Measurements from ENCODE around the gene BRIX1. TPM values are rescaled to one million over a fixed set of nuclear protein-coding genes. Genes with fewer than 3 reads are reported as not detected.
"Not testable (repeated sequence)": the region's sequence is repeated elsewhere in the genome, so short reads cannot be mapped to it uniquely, and the experiment has no call there.

The BRIX1 gene
- total RNA-seq, 1 experiment from 2014 or later, result 93.3 TPM

GRCh38 chr5:34967540-34967939, 52.0 kb downstream of the BRIX1 start:
- POLR2A ChIA-PET (ENCODE audit: low non-redundant PET), result no interaction called here
- Histone ChIP-seq H3K27ac (ENCODE audit: low read depth, low read length, poor library complexity, severe bottlenecking) (no peak overlapping the region), H3K9me3 (ENCODE audit: low read depth, low read length, poor library complexity, severe bottlenecking) (peaks cover 4% of the 10 kb centered on the region), H3K4me1 (ENCODE audit: insufficient read depth, low read length, poor library complexity, severe bottlenecking) (no peaks in the 10 kb centered on the region), H3K4me3 (ENCODE audit: low read depth, low read length, poor library complexity, severe bottlenecking) (no peak overlapping the region), H3K36me3 (ENCODE audit: insufficient read depth, low read length, poor library complexity, severe bottlenecking) (no peaks in the 10 kb centered on the region), H3K27me3 (replicated peaks; ENCODE audit: insufficient read depth, low read depth, low read length, poor library complexity) (no peaks in the 10 kb centered on the region)
- no peak for DNase-seq (ENCODE audit: low spot score)
- no peak for TF ChIP-seq EZH2 (IDR thresholded peaks at IDR 0.05; ENCODE audit: borderline replicate concordance, low read depth, low read length, poor library complexity, severe bottlenecking)
- TF ChIP-seq CTCF (conservative IDR thresholded peaks at IDR 0.05; ENCODE audit: low read depth, low read length), result no peak
- CTCF ChIA-PET, result interaction anchor here (0.5 kb wide), 1 partner anchor 36 kb away, joined by 4 read pairs; no protein-coding TSS in a partner anchor
- intact Hi-C loops (cut with micrococcal nuclease; ENCODE audit: unreplicated experiment), result no loop called here
- no TSS peak for BruUV-seq (replicated peaks)

GRCh38 chr5:34968258-34968657, 52.7 kb downstream of the BRIX1 start:
- Histone ChIP-seq H3K9me3 (ENCODE audit: low read depth, low read length, poor library complexity, severe bottlenecking) (peaks cover 4% of the 10 kb centered on the region), H3K27ac (ENCODE audit: low read depth, low read length, poor library complexity, severe bottlenecking) (no peak overlapping the region), H3K36me3 (ENCODE audit: insufficient read depth, low read length, poor library complexity, severe bottlenecking) (no peaks in the 10 kb centered on the region), H3K27me3 (replicated peaks; ENCODE audit: insufficient read depth, low read depth, low read length, poor library complexity) (no peaks in the 10 kb centered on the region), H3K4me1 (ENCODE audit: insufficient read depth, low read length, poor library complexity, severe bottlenecking) (no peaks in the 10 kb centered on the region), H3K4me3 (ENCODE audit: low read depth, low read length, poor library complexity, severe bottlenecking) (no peak overlapping the region)
- no peak for DNase-seq (ENCODE audit: low spot score)
- POLR2A ChIA-PET (ENCODE audit: low non-redundant PET), result no interaction called here
- intact Hi-C loops (cut with micrococcal nuclease; ENCODE audit: unreplicated experiment), result no loop called here
- TF ChIP-seq CTCF (conservative IDR thresholded peaks at IDR 0.05; ENCODE audit: low read depth, low read length), result no peak
- no peak for TF ChIP-seq EZH2 (IDR thresholded peaks at IDR 0.05; ENCODE audit: borderline replicate concordance, low read depth, low read length, poor library complexity, severe bottlenecking)
- CTCF ChIA-PET, result no interaction called here
- no TSS peak for BruUV-seq (replicated peaks)

- Histone ChIP-seq H3K27me3 (replicated peaks; ENCODE audit: insufficient read depth, low read depth, low read length, poor library complexity) (no peaks in the 10 kb centered on the region), H3K27ac (ENCODE audit: low read depth, low read length, poor library complexity, severe bottlenecking) (no peak overlapping the region), H3K36me3 (ENCODE audit: insufficient read depth, low read length, poor library complexity, severe bottlenecking) (no peaks in the 10 kb centered on the region), H3K4me1 (ENCODE audit: insufficient read depth, low read length, poor library complexity, severe bottlenecking) (no peaks in the 10 kb centered on the region), H3K4me3 (ENCODE audit: low read depth, low read length, poor library complexity, severe bottlenecking) (no peak overlapping the region), H3K9me3 (ENCODE audit: low read depth, low read length, poor library complexity, severe bottlenecking) (peaks cover 2% of the 10 kb centered on the region)
- no peak for TF ChIP-seq CTCF (conservative IDR thresholded peaks at IDR 0.05; ENCODE audit: low read depth, low read length)
- POLR2A ChIA-PET (ENCODE audit: low non-redundant PET), result no interaction called here
- intact Hi-C loops (cut with micrococcal nuclease; ENCODE audit: unreplicated experiment), result no loop called here
- CTCF ChIA-PET, result no interaction called here
- DNase-seq (ENCODE audit: low spot score), result no peak
- BruUV-seq (replicated peaks), result no TSS peak
Observed at GRCh38 chr5:34970552-34970951, 55.0 kb downstream of the BRIX1 start.

- CTCF ChIA-PET; intact Hi-C loops (cut with micrococcal nuclease; ENCODE audit: unreplicated experiment); POLR2A ChIA-PET (ENCODE audit: low non-redundant PET); H3K36me3 ChIP-seq (ENCODE audit: insufficient read depth, low read length, poor library complexity, severe bottlenecking); H3K4me3 ChIP-seq (ENCODE audit: low read depth, low read length, poor library complexity, severe bottlenecking); BruUV-seq (replicated peaks); H3K27me3 ChIP-seq (replicated peaks; ENCODE audit: insufficient read depth, low read depth, low read length, poor library complexity); H3K4me1 ChIP-seq (ENCODE audit: insufficient read depth, low read length, poor library complexity, severe bottlenecking); DNase-seq (ENCODE audit: low spot score); H3K9me3 ChIP-seq (ENCODE audit: low read depth, low read length, poor library complexity, severe bottlenecking); H3K27ac ChIP-seq (ENCODE audit: low read depth, low read length, poor library complexity, severe bottlenecking): not testable (repeated sequence)
Observed at GRCh38 chr5:34971655-34972054, 56.1 kb downstream of the BRIX1 start.
